ENCODE data around the gene MYBPC3. TPM values are rescaled to one million over a fixed set of nuclear protein-coding genes. Genes with fewer than 3 reads are reported as not detected.
A peak's percentile ranks its signal among the peaks of the same experiment; 100 is the strongest.
"Not testable (repeated sequence)": the region's sequence is repeated elsewhere in the genome, so short reads cannot be mapped to it uniquely, and the experiment has no call there.

Gene MYBPC3
- total RNA-seq, 1 donor from 2014 or later: not detected

GRCh38 chr11:47324520-47324919 lies 28.0 kb downstream of the MYBPC3 start:
- peak in 1 of 2 donors; percentile 0 for DNase-seq (ENCODE audit: low read depth in 2 of 2)

- DNase-seq (ENCODE audit: low read depth in 2 of 2): no peak
Measured at GRCh38 chr11:47318166-47318565, 34.3 kb downstream of the MYBPC3 start.

- no peak for DNase-seq (ENCODE audit: low read depth in 2 of 2)
Measured at GRCh38 chr11:47317064-47317828, 35.3 kb downstream of the MYBPC3 start.

- not testable (repeated sequence) for DNase-seq (ENCODE audit: low read depth in 2 of 2)
Measured at GRCh38 chr11:47316501-47316900, 36.0 kb downstream of the MYBPC3 start.

- DNase-seq (ENCODE audit: low read depth in 2 of 2): no peak
Measured at GRCh38 chr11:47314992-47315391, 37.5 kb downstream of the MYBPC3 start.

GRCh38 chr11:47308050-47308823 lies 44.3 kb downstream of the MYBPC3 start:
- no peak for DNase-seq (ENCODE audit: low read depth in 2 of 2)

- DNase-seq (ENCODE audit: low read depth in 2 of 2): no peak
Measured at GRCh38 chr11:47306484-47306844, 46.0 kb downstream of the MYBPC3 start.

GRCh38 chr11:47305734-47306483 lies 46.6 kb downstream of the MYBPC3 start:
- DNase-seq (ENCODE audit: low read depth in 2 of 2): no peak

- DNase-seq (ENCODE audit: low read depth in 2 of 2): no peak
Measured at GRCh38 chr11:47302853-47303252, 49.6 kb downstream of the MYBPC3 start.

GRCh38 chr11:47299078-47299477 lies 53.4 kb downstream of the MYBPC3 start:
- DNase-seq (ENCODE audit: low read depth in 2 of 2): no peak

- DNase-seq (ENCODE audit: low read depth in 2 of 2): no peak
Measured at GRCh38 chr11:47296045-47296444, 56.5 kb downstream of the MYBPC3 start.

- no peak for DNase-seq (ENCODE audit: low read depth in 2 of 2)
Measured at GRCh38 chr11:47295385-47295784, 57.1 kb downstream of the MYBPC3 start.

- DNase-seq (ENCODE audit: low read depth in 2 of 2): no peak
Measured at GRCh38 chr11:47289856-47290255, 62.6 kb downstream of the MYBPC3 start.

- no peak for DNase-seq (ENCODE audit: low read depth in 2 of 2)
Measured at GRCh38 chr11:47288066-47288465, 64.4 kb downstream of the MYBPC3 start.

- no peak for DNase-seq (ENCODE audit: low read depth in 2 of 2)
Measured at GRCh38 chr11:47285969-47286770, 66.3 kb downstream of the MYBPC3 start.

GRCh38 chr11:47284151-47284550 lies 68.4 kb downstream of the MYBPC3 start:
- no peak for DNase-seq (ENCODE audit: low read depth in 2 of 2)

GRCh38 chr11:47282462-47282861 lies 70.0 kb downstream of the MYBPC3 start:
- no peak for DNase-seq (ENCODE audit: low read depth in 2 of 2)

Data from lung microvascular endothelial cell (primary cell).